ENCODE results near the gene ANOS1.

- TF ChIP-seq CTCF (IDR thresholded peaks at IDR 0.05) (no peak), POLR2A (IDR thresholded peaks at IDR 0.05) (no peak)
These were observed 23.2 kb upstream of the ANOS1 start for GRCh38 chrX:8755116-8755515.

Measured in heart left ventricle (tissue), 13 donors.